Gastroesophageal sphincter (tissue), 4 donors: ENCODE results near the gene CBFB. TPM values are rescaled to one million over a fixed set of nuclear protein-coding genes. Genes with fewer than 3 reads are reported as not detected.

Experiments
- ATAC-seq: fragments of 150-250 bp; one replicate; pipeline ENCODE4 v1.9.1; 2016; ENCODE audit warnings: mild to moderate bottlenecking, moderate library complexity
- H3K27ac ChIP-seq, 4 donors: fragments of 200-600 bp; sonication (generic) in 3 of 4; 1 replicate in 3 of 4; 2 replicates in 1 of 4; pipeline ENCODE4 v1.5.1; 2016 to 2019
- H3K27me3 ChIP-seq: fragments of 200-600 bp; sonication (generic); one replicate; pipeline ENCODE4 v1.5.1; 2019
- H3K36me3 ChIP-seq, 2 donors: fragments of 200-600 bp; sonication (generic); one replicate each; pipeline ENCODE4 v1.5.1; 2019; ENCODE audit warnings: control low read depth in 1 of 2
- H3K4me1 ChIP-seq, 3 donors: fragments of 200-600 bp; sonication (generic); 1 replicate in 2 of 3; 2 replicates in 1 of 3; pipeline ENCODE4 v1.5.1; 2016 to 2019; ENCODE audit warnings: control low read depth in 2 of 3
- H3K4me3 ChIP-seq, 2 donors: fragments of 200-600 bp; sonication (generic); one replicate each; pipeline ENCODE4 v1.5.1; 2019; ENCODE audit warnings: mild to moderate bottlenecking in 1 of 2, moderate library complexity in 1 of 2
- H3K9me3 ChIP-seq, 3 donors: fragments of 200-600 bp; sonication (generic); one replicate each; pipeline ENCODE4 v1.5.1; 2017 to 2019; ENCODE audit warnings: control low read depth in 2 of 3
- CTCF ChIP-seq, 4 experiments: fragments of 200-600 bp in 2 of 4; fragments of 450-650 bp in 2 of 4; sonication (generic) in 1 of 4; IDR thresholded peaks; one replicate each; pipeline ENCODE4 v1.5.1; 2017 to 2019; ENCODE audit warnings: antibody characterized with exemption in 4 of 4, mild to moderate bottlenecking in 2 of 4, moderate library complexity in 2 of 4
- EP300 ChIP-seq: sonication (generic); formaldehyde crosslinking; IDR thresholded peaks from one replicate; pipeline ENCODE4 v1.6.1; 2017; ENCODE audit warnings: antibody characterized with exemption, mild to moderate bottlenecking
- POLR2A ChIP-seq, 2 donors: fragments of 450-650 bp; IDR thresholded peaks; one replicate each; pipeline ENCODE4 v1.6.1; 2017; ENCODE audit warnings: antibody characterized with exemption in 2 of 2, mild to moderate bottlenecking in 2 of 2, moderate library complexity in 1 of 2
- POLR2AphosphoS5 ChIP-seq: sonication (generic); formaldehyde crosslinking; IDR thresholded peaks from one replicate; pipeline ENCODE4 v1.6.1; 2017; ENCODE audit warnings: antibody characterized with exemption
- WGBS, 2 donors: methylation state at CpG; one replicate each; pipeline ENCODE4 v1.1.5; 2018; ENCODE audit warnings: low coverage in 1 of 2; 5-methylcytosine and 5-hydroxymethylcytosine counted together
- total RNA-seq, 4 donors: library from RNA; depleted of rRNA; stranded (reverse); fragments of >200 nt; gene quantifications; one replicate each; pipeline ENCODE4 v1.1.0, GENCODE V29; 2016

CBFB gene
- total RNA-seq, 4 donors from 2014 or later: 26.5 to 39.3 (median 27.5) TPM

DNA sequence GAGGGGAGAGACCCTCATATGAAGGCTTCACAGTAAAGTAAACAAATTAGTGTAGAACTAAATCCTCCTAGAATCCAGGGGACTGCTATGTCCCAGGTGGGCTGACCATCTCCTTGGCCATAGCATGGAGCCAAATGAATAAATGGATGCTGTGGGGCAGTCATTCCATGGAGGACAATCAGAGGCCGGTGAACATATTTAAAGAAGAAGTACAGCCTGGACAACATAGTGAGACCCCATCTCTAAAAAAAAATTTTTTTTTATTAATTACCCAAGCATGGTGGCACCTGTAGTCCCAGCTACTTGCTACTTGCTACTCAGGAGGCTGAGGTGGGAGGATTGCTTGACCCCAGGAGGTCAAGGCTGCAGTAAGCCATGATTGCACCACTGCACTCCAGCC lies 5.3 kb upstream of the CBFB start:
- Histone ChIP-seq H3K27me3 (no peaks in the 10 kb centered on the region), H3K4me3 (no peak overlapping the region), H3K36me3 (no peaks in the 10 kb centered on the region), H3K4me1 (peaks cover 0 to 12% (median 0%) of the 10 kb centered on the region in 3 donors), H3K27ac (no peak overlapping the region), H3K9me3 (no peaks in the 10 kb centered on the region)
- WGBS, 2 donors: 92% methylated on average over 1 of the region's 1 CpG; no CpG with 5 or more reads in 1 of the 2 donors
- ATAC-seq: no peak
- no peak for TF ChIP-seq POLR2A (IDR thresholded peaks at IDR 0.05)

GRCh38 chr16:67024384-67025209 lies 4.4 kb upstream of the CBFB start:
- H3K36me3 ChIP-seq: no peaks in the 10 kb centered on the region
- H3K27ac ChIP-seq: no peak overlapping the region
- peaks cover 0 to 12% (median 0%) of the 10 kb centered on the region in 3 donors for H3K4me1 ChIP-seq
- H3K4me3 ChIP-seq: no peak overlapping the region
- 51 to 55% methylated on average over 3 to 4 of the region's 4 CpGs for WGBS, 2 donors
- no peaks in the 10 kb centered on the region for H3K9me3 ChIP-seq
- no peak for TF ChIP-seq EP300
- TF ChIP-seq CTCF (IDR thresholded peaks at IDR 0.05): no peak
- TF ChIP-seq POLR2AphosphoS5: no peak
- no peak for TF ChIP-seq POLR2A (IDR thresholded peaks at IDR 0.05)
- ATAC-seq: no peak
- no peaks in the 10 kb centered on the region for H3K27me3 ChIP-seq

GRCh38 chr16:67025210-67025550 lies 3.8 kb upstream of the CBFB start:
- Histone ChIP-seq H3K27ac (no peak overlapping the region), H3K36me3 (no peaks in the 10 kb centered on the region), H3K27me3 (no peaks in the 10 kb centered on the region), H3K4me1 (peaks cover 0 to 14% (median 0%) of the 10 kb centered on the region in 3 donors), H3K4me3 (no peak overlapping the region), H3K9me3 (no peaks in the 10 kb centered on the region)
- TF ChIP-seq CTCF (IDR thresholded peaks at IDR 0.05) (no peak), EP300 (no peak), POLR2AphosphoS5 (no peak), POLR2A (IDR thresholded peaks at IDR 0.05) (no peak)
- ATAC-seq: no peak

DNA sequence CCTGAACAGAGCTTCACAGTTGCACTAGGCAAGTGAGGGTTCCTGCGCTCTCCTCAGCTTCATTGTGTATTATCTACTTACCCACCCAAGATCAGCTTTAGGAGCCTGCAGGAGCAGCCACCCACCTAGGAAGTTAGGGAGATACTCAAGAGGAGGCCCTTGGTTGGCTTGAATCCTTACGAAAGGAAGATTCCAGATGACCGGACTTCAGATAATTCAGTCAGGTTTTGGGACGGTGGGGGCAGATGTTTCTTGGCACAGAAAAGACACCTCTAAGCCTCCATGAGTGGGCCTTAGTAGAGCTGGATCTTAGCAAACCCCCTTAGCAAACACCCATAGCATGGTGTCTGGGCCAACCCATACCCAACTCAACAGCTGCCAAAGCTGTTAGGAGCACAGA lies 2.4 kb upstream of the CBFB start:
- Histone ChIP-seq H3K27ac (no peak overlapping the region), H3K36me3 (no peaks in the 10 kb centered on the region), H3K9me3 (no peaks in the 10 kb centered on the region), H3K27me3 (no peaks in the 10 kb centered on the region), H3K4me3 (no peak overlapping the region), H3K4me1 (peaks cover 0 to 28% (median 12%) of the 10 kb centered on the region in 3 donors)
- WGBS, 2 donors: 90 to 93% methylated on average over 2 of the region's 4 CpGs
- TF ChIP-seq POLR2A (IDR thresholded peaks at IDR 0.05) (no peak), EP300 (no peak), CTCF (IDR thresholded peaks at IDR 0.05) (no peak), POLR2AphosphoS5 (no peak)
- ATAC-seq: no peak

DNA sequence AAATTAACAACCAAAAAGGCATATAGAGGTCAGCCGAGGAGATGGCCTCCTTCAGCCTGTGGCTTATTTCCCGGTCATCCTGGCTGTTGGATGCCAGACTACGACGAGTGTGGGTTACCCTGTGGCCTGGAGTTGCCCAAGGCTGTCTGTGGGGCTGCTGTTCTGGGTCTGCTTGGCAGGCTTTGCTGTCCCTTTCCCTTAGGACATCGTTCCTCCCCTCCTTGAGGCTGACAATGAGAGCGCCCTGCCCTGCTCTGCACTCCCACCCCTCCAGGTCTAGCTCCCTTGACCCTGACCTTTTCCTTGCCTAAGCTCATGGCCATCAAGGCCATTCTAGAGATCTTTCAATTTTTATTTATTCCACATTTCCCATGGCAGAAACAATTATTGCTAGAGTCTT lies 1.9 kb upstream of the CBFB start:
- 94 to 96% methylated on average over 4 to 6 of the region's 6 CpGs for WGBS, 2 donors
- no peaks in the 10 kb centered on the region for H3K27me3 ChIP-seq
- H3K27ac ChIP-seq: no peak overlapping the region
- no peak overlapping the region for H3K4me3 ChIP-seq
- H3K9me3 ChIP-seq: no peaks in the 10 kb centered on the region
- no peak for ATAC-seq
- no peak for TF ChIP-seq CTCF (IDR thresholded peaks at IDR 0.05)
- no peak for TF ChIP-seq POLR2A (IDR thresholded peaks at IDR 0.05)
- TF ChIP-seq EP300: no peak
- TF ChIP-seq POLR2AphosphoS5: no peak
- H3K36me3 ChIP-seq: no peaks in the 10 kb centered on the region
- peaks cover 0 to 32% (median 12%) of the 10 kb centered on the region in 3 donors for H3K4me1 ChIP-seq
